ENCODE results near the gene DMD. TPM values are rescaled to one million over a fixed set of nuclear protein-coding genes. Genes with fewer than 3 reads are reported as not detected.

Gene DMD
- total and polyA plus RNA-seq, 2 donors (not counting 1 experiment from before 2014, with no cell fraction given) = 2.0 to 51.8 TPM

DNA sequence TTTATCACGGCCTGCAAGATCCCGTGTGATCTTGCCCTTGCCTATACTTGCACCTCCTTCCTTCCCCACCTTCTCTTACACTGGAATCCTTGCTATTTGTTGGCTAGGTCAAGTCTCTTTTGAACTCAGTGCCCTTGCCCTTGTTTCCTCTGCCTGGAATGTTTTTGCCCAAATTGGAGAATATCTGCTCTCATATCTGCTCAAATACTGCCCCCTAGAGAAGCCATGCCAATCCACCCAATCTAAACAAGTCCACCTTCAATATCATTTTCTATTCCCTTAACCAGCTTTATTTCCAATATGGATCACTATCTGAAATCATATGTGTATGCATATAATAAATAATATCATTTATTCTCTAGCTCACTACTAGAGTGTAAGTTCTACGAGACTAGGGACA lies 1095.3 kb downstream of the DMD start:
- H3K9ac ChIP-seq (ENCODE audit: low read length) = no peak overlapping the region
- intact Hi-C loops (cut with micrococcal nuclease) = no loop called here
- Mint-ChIP-seq H3K27ac (no peak overlapping the region), H3K27me3 (no peaks in the 10 kb centered on the region), H3K4me3 (no peak overlapping the region), H3K9me3 (ENCODE audit: insufficient read depth) (no peaks in the 10 kb centered on the region), H3K4me1 (no peaks in the 10 kb centered on the region)
- H3K9me3 ChIP-seq (ENCODE audit: control extremely low read depth in 1 of 3, control insufficient read depth in 2 of 3, insufficient read depth in 1 of 3, low read length in 2 of 3) = no peaks in the 10 kb centered on the region
- H3K4me2 ChIP-seq (replicated peaks; ENCODE audit: low read depth, low read length, poor library complexity, severe bottlenecking) = no peak overlapping the region
- TF ChIP-seq, protein P1, sequence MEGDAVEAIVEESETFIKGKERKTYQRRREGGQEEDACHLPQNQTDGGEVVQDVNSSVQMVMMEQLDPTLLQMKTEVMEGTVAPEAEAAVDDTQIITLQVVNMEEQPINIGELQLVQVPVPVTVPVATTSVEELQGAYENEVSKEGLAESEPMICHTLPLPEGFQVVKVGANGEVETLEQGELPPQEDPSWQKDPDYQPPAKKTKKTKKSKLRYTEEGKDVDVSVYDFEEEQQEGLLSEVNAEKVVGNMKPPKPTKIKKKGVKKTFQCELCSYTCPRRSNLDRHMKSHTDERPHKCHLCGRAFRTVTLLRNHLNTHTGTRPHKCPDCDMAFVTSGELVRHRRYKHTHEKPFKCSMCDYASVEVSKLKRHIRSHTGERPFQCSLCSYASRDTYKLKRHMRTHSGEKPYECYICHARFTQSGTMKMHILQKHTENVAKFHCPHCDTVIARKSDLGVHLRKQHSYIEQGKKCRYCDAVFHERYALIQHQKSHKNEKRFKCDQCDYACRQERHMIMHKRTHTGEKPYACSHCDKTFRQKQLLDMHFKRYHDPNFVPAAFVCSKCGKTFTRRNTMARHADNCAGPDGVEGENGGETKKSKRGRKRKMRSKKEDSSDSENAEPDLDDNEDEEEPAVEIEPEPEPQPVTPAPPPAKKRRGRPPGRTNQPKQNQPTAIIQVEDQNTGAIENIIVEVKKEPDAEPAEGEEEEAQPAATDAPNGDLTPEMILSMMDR (IDR thresholded peaks at IDR 0.05) = no peak
- TF ChIP-seq EZH2 (IDR thresholded peaks at IDR 0.05; ENCODE audit: borderline replicate concordance, insufficient read depth, low read depth, low read length, poor library complexity, severe bottlenecking) = no peak
- no peak for DNase-seq
- WGBS (ENCODE audit: insufficient coverage) = 100% methylated on average over 1 of the region's 3 CpGs
- H3K27me3 ChIP-seq (replicated peaks in 1 of 4; ENCODE audit: control extremely low read depth in 1 of 4, control insufficient read depth in 3 of 4, insufficient read depth in 4 of 4, low read length in 3 of 4) = no peaks in the 10 kb centered on the region
- no peak overlapping the region for H2AFZ ChIP-seq (ENCODE audit: insufficient read depth, low read depth, low read length, poor library complexity, severe bottlenecking)
- ChIA-PET CTCF (no interaction called here), POLR2A (no interaction called here)
- no peaks in the 10 kb centered on the region for H3K36me3 ChIP-seq (replicated peaks in 1 of 2; ENCODE audit: control extremely low read depth in 1 of 2, control insufficient read depth in 1 of 2, extremely low read depth in 1 of 2, insufficient read depth in 2 of 2, low read length in 1 of 2)
- ATAC-seq (ENCODE audit: low read depth) = no peak
- no peak overlapping the region for H3K27ac ChIP-seq (ENCODE audit: low read length in 2 of 2)
- no peaks in the 10 kb centered on the region for H4K20me1 ChIP-seq (ENCODE audit: control insufficient read depth, insufficient read depth, low read length, poor library complexity, severe bottlenecking)
- no peak overlapping the region for H3K4me3 ChIP-seq (ENCODE audit: control extremely low read depth in 1 of 5, extremely low read depth in 1 of 5, insufficient read depth in 1 of 5, low read depth in 2 of 5, low read length in 4 of 5)
- H3K79me2 ChIP-seq (ENCODE audit: control insufficient read depth, insufficient read depth, low read length) = no peaks in the 10 kb centered on the region
- H3K4me1 ChIP-seq (ENCODE audit: control insufficient read depth in 2 of 2, insufficient read depth in 2 of 2, low read length in 2 of 2) = no peaks in the 10 kb centered on the region

- Histone ChIP-seq H3K27me3 (replicated peaks in 1 of 4; ENCODE audit: control extremely low read depth in 1 of 4, control insufficient read depth in 3 of 4, insufficient read depth in 4 of 4, low read length in 3 of 4) (no peaks in the 10 kb centered on the region), H2AFZ (ENCODE audit: insufficient read depth, low read depth, low read length, poor library complexity, severe bottlenecking) (no peak overlapping the region), H3K9me3 (ENCODE audit: control extremely low read depth in 1 of 3, control insufficient read depth in 2 of 3, insufficient read depth in 1 of 3, low read length in 2 of 3) (no peaks in the 10 kb centered on the region), H3K4me3 (ENCODE audit: control extremely low read depth in 1 of 5, extremely low read depth in 1 of 5, insufficient read depth in 1 of 5, low read depth in 2 of 5, low read length in 4 of 5) (no peak overlapping the region), H3K27ac (ENCODE audit: low read length in 2 of 2) (no peak overlapping the region), H4K20me1 (ENCODE audit: control insufficient read depth, insufficient read depth, low read length, poor library complexity, severe bottlenecking) (no peaks in the 10 kb centered on the region), H3K4me2 (replicated peaks; ENCODE audit: low read depth, low read length, poor library complexity, severe bottlenecking) (no peak overlapping the region), H3K79me2 (ENCODE audit: control insufficient read depth, insufficient read depth, low read length) (no peaks in the 10 kb centered on the region), H3K4me1 (ENCODE audit: control insufficient read depth in 2 of 2, insufficient read depth in 2 of 2, low read length in 2 of 2) (no peaks in the 10 kb centered on the region), H3K9ac (ENCODE audit: low read length) (no peak overlapping the region), H3K36me3 (replicated peaks in 1 of 2; ENCODE audit: control extremely low read depth in 1 of 2, control insufficient read depth in 1 of 2, extremely low read depth in 1 of 2, insufficient read depth in 2 of 2, low read length in 1 of 2) (no peaks in the 10 kb centered on the region)
- Mint-ChIP-seq H3K4me1 (no peaks in the 10 kb centered on the region), H3K9me3 (ENCODE audit: insufficient read depth) (no peaks in the 10 kb centered on the region), H3K27ac (no peak overlapping the region), H3K27me3 (no peaks in the 10 kb centered on the region), H3K4me3 (no peak overlapping the region)
- DNase-seq = no peak
- no CpG with 5 or more reads among the region's 4 CpGs for WGBS (ENCODE audit: insufficient coverage)
- no peak for ATAC-seq (ENCODE audit: low read depth)
- ChIA-PET CTCF (no interaction called here), POLR2A (no interaction called here)
- no peak for TF ChIP-seq EZH2 (IDR thresholded peaks at IDR 0.05; ENCODE audit: borderline replicate concordance, insufficient read depth, low read depth, low read length, poor library complexity, severe bottlenecking)
- TF ChIP-seq, protein P1 (IDR thresholded peaks at IDR 0.05) = no peak
- intact Hi-C loops (cut with micrococcal nuclease) = no loop called here
Measured at GRCh38 chrX:32087663-32088062, 1123.7 kb downstream of the DMD start.
